Limb (tissue), 2 donors: Measurements from ENCODE around the gene TBC1D22A.
A peak's percentile ranks its signal among the peaks of the same experiment; 100 is the strongest.

Experiments
- DNase-seq, 2 donors: peaks; one replicate each; pipeline ENCODE4 v3.0.0-alpha.2; 2016; ENCODE audit errors: extremely low spot score in 2 of 2

The TBC1D22A gene

DNA sequence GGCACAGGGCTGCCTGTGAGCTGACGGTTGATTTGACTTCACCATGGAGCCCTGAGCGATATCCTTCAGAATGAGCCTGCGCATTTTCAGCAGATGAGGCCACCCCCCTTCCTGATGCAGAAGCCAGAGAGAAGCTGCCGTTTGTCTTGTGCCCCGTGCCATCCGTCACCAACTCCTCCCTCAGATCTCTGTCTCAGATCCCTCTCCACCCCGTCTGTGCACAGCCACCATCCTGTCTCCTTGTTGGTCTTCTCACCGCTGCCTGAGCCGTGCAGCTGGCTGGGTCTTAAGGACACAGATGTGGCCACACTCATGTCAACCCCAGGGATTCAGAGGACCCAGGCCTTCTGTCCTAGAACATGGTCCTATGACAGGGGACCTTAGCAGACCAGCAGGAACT, 293.9 kb downstream of the TBC1D22A start:
- DNase-seq: no peak

DNA sequence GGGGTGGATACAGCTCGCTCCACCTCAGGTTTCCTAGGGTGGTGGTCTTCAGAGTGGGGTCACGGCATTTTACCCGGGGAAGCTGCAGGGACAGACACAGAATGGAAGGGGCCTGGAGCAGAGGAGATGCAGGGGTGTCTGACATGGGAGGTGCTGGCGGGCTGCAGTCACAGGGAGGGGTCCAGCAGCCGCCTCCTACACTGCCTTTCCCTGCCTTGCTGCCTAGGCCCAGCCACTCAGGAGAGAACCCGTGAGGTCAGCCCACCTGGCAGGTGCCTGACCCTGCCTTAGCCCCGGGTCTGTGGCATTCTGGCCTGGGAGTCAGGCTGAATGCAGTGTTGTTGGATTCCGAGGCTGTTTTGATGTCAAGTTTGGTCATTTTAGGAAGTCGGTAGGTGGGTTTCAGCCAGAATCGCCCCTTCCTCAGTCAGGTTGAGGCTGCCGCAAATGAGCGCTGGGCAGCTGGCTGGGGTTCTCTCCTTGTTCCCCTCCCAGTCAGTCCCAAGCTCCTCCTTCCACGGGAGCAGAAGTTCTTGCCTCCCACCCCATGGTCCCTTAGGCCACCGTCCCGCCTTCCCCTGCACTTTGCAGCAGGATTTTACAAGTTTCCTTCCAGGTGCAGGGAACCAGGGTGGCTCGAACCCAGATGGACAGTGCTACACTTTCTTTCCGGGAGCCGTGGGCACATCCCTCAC, 294.5 kb downstream of the TBC1D22A start:
- DNase-seq: no peak

DNA sequence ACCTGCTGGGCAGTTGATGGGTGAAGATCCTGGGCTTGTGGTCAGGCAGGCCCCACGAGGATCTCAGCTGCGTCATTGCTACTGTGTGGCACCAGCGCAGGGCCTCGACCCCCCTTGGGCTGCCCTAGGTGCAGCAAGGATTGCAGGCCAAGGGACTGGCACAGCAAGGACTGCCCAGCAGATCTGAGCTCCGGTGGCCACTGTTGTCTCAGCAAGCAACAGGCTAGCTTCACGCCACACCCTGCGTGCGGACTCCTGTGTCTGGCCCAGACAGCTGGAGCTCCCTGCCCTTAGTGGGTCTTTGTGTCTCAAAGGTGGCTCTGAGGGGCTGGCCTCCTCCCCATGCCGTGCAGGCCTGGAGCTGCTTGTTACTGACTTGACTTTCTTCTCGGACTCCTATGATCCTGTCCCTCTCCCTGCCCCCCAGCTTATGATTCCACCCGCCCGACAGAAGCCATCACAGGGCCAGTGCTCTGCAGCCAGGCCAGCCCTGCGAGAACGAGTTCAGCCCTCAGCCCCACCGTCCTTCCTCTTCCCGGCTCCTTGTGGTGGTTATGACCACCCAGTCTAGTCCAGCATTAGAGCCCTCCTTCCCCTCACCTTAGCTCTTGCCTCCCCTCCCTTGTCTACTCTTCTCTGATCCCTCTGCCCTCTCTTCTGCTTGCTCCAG, 295.6 kb downstream of the TBC1D22A start:
- DNase-seq: peak in 1 of 2 donors; percentile 17

DNA sequence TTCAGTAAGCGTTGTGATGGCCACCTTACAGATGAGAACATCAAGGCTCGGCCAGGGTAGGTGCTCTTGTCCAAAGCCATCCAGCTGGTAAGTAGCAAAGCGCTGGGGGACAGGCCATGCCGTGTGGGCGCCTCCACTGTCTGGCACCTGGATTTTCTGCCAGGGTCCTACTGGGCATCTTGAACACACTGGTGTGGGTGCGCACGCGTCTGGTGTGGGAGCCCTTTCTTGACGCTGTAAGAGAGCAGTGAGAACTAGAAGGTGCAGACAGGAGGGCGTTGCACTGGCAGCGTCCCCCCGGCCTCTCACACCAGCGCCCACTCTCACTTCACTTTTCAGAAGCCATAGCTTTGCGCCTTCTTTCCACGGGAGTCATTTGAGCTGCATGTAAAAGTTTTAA, 296.6 kb downstream of the TBC1D22A start:
- DNase-seq: peak in 1 of 2 donors; percentile 19

DNA sequence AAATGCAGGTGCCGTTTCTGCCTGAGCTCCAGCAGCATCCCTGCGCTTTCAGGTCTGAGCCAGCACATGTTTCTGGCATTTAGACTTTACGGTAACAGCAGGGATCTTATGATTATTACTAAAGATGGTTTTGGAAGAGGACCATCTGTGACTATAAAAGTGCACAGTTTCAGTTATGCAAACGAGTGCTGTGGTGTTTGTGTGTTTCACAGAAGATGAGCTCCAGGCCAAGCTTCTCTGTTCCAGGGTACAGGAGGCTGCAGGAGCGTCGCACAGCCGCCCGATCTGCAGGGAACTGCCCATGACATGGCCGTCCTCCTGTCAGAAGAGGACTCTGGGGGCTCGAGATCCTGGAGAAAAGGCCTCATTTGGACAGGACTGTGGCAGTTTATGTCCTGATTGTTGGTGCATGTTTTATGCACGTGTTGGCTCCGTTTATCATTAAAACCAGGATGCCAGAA, 297.3 kb downstream of the TBC1D22A start:
- DNase-seq: peak; percentile 23 to 30

DNA sequence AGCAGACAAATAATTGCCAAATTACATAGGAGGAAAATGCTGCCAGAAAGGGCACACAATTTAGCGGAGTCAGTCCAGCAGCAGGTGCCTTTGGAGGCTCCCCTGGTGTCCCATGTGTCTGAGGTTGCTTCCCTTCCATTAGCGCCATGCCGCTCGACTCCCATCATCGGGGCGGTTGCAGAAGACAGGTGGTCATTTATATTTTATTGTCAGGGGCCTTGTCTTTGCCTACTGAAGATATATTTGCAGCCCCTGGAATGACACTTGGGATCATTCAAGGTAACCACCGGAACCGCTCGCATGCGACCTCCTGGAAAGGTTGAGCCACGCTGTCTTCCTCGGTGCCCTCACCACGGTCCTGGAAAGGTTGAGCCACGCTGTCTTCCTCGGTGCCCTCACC, 298.3 kb downstream of the TBC1D22A start:
- DNase-seq: no peak

DNA sequence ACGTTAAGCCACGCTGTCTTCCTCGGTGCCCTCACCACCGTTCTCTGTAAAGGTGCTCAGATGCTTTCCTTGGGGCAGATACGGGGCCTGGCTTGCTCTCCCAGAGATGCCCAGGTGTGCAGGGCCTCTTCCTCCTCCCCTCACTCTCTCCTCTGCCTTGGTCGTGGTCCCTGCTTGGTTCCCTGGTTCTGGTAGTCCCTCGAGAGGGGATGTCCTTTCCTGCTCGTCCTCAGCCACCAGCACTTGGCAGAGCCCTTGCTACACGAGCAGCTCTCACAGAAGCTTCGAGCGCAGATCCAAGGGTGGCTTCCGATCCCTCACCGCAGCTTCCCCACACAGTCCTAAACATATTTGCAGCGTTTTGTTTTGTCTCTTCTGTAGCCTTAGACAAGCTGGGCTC, 298.8 kb downstream of the TBC1D22A start:
- DNase-seq: no peak

DNA sequence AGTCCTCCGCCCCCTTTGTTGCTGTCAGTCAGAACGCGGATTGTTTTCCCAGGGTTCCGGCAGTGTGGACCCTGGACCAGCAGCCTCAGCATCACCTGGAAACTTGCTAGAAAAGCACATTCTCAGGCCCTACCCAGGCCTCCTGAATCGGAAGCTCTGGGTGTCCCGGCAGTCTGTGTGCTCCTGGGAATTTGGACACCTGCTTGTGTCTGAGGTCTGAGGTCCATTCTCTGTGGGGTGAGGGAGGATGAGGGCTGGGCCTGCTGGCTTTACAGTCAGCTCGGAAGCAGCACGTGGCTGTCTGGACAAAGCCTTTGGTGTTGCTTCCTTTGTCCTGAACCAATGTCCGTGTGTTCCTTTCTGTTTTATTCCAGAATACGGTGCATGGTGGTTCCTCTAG, 299.7 kb downstream of the TBC1D22A start:
- DNase-seq: no peak

DNA sequence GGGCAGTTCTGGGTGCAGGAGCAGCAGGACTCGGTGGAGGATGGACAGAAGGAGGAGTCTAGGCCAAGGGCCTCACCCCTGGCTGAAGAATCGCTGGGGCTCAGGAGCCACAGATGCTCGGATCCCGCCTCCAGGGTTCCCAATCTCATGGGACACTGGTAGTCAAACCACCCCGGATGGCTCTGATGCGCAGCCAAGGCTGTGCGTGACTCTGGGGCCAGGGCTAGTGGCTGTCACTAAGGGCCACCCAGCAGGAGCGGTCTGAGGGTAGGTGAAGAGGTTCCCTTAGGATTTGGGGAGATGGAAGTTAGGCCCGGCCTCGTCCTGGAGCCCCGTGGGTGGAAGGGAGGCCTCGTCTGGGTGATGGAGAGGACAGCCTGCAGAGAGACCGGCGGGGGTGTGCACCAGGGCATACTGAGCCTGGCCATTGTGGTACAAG, 300.6 kb downstream of the TBC1D22A start:
- DNase-seq: no peak

DNA sequence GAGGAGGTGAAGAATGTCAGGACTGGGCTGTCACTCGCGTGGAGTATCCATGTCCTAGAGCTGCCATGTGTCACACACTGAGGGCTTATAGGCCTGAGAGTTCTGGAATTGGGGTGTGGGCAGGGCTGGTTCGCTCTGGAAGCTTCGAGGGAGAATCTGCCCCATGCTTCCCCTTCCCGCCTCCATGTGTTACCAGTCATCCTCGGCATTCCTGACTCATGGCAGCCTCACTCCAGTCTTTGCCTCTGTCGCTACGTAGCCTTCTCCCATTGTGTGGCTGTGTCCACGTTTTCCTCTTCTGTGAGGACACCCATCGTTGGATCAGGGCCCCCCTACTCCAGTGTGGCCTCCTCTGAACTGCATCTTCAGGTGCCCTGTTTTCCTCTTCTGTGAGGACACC, 301.2 kb downstream of the TBC1D22A start:
- no peak for DNase-seq

DNA sequence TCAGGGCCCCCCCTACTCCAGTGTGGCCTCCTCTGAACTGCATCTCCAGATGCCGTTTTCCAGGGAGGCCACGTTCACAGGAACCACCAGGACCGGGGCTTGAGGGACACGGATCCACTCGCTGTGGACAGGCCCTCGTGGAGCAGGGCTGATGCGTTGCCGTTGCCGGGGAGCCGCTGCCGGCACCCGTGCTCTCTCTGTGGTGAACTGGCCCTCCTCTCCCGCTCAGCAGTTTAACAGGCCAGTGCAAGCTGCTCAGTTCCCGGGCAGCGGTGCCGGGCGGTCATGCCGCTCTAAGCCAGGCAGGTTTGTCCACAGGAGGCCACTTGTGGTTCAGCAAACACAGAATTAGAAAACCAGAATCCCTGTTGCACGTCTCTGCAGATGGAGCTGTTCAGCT, 301.6 kb downstream of the TBC1D22A start:
- DNase-seq: no peak

DNA sequence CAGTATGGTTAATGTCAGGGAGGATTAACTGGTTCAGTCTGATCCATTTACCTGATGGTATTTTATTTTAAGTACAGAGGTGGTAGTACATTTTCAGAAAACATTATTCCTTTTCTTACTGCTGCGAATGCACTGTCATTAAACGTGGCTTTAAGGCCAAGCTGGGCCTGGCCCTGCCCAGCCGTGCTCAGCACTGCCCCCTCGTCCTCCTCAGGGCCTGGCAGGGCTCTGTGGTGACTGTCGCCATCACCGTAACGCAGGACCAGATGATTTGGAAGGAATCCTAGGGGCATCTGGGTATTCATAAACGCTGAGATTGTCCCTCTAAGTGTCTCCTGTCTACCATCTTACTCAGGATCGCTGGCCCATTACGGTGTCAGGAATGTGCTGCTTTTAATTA, 302.0 kb downstream of the TBC1D22A start:
- DNase-seq: no peak

DNA sequence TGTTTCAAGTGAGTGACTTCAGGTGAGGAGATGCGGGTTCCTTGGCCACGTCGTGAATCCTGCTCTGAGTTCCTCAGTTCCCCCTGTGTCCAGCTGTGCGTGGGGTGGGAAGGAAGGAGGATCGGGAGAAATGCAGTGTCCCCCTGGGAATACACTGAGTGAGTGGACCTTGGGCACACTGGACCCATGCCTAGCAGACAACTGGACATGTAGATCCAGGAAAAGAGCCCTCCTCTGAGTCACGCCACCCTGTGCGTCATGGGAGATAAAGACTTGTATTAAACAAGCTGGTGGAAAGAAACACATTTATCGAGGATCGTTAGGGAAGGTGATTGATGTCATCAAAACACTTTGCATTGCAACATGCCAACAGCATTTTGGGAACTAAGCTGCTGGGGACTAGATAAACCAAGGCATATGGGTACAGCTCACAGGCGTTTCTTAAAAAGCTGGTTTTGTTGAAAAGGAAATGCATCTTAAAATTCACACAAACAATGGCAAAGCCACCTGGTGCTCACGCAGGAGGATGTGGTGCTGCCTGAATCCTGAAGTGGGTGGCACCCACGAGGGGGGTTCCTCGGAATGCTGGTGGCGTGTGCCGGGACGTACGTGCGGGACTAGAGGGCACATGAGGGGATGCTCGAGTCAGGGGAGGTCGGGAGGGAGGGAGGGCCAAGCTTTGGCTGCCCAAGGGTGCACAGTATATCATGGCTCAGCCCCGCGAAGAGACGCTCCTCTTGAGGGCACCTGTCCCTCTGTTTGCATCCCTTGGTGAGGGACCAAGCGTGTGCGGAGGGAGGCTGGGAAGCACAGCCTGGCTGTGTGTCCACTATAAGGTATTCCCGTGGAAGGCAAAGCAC, 303.5 kb downstream of the TBC1D22A start:
- DNase-seq: no peak

DNA sequence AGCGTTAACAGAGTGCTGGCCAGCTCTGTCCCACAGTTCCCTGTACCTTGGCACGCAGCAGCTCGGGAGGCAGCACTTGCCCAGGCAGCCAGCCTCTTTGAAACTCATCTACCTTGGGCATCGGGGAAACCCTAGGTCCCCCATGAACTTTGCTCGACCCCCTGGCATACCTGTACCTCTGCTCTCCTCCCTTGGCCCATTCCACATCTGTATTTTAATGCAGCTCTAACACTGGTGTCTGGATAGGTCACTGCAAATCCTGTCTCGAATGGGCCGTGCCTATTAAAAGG, 304.1 kb downstream of the TBC1D22A start:
- DNase-seq: no peak

DNA sequence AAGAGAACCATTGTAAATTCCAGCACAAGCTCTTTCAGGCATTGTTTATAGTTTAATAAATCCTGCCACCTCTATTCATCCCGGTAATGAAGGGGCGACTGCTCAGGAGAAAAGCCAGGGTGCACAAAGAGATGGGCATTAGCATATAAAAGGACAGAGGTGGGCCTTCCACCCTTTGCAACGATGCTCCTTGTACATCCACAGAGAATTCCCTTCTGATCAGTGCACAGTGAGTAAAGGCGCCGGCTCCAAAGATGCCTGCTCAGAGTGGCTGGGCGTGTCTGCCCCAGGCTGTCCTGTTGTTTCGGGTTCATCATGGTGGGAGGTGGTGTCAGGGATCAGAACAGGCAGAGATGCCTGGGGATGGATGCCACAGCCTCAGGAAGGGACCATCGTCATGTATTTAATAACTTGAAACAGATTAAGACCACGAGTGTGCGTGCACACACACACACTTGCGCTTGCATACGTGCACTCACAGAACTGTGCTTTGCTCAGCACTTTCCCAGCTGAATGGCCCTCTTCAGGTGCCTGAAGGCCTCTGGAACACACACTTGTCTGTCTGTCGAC, 305.0 kb downstream of the TBC1D22A start:
- DNase-seq: no peak

DNA sequence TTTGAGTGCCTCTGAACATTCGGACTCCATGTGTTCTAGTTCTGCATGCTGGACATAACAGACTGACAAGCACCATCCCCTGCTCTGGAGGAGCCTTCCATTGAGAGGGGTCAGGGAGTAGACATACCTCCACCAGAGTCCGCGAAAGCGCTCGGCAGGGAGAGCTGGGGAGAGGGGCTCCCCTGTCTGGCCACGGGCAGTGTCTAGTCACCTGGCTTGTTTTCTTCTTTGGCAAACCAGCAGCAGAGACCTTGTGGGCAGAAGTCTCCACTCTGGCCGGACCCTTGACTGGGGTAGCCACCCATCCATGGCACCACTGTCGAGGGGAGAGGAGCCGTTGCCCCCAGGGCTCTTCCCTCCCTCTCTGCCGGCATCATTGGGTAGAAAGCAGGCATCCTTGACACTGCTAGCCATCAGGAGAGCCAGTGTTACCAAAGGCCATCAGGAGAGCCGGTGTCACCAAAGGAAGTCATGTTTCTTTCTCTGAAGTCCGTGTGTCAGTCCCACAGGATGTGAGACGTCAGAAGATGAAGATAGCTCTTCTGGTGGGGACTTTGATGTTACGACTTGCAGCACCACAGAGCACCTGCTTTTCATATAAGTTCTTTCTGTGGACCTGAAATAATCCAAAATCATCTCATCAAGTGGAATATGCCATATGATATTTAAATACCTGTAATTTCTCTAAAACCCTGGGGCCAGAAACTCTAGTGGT, 305.6 kb downstream of the TBC1D22A start:
- no peak for DNase-seq

DNA sequence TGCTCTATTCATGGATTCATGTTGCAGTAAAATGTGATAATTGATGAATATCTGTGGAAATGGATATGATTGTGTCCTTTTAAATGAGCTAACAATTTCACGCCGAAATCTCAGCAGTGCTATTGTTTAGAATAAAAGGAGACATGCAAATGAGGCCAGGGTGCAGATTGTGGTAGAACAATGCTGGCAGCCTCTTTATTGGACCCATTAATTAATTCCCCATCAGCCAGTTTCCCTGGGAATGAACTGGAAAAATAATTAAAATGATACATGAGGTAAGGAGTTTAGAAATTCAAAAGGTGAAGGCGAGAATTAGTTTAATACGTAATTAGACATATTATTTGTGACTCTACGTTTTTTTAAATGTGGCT, 306.2 kb downstream of the TBC1D22A start:
- no peak for DNase-seq

DNA sequence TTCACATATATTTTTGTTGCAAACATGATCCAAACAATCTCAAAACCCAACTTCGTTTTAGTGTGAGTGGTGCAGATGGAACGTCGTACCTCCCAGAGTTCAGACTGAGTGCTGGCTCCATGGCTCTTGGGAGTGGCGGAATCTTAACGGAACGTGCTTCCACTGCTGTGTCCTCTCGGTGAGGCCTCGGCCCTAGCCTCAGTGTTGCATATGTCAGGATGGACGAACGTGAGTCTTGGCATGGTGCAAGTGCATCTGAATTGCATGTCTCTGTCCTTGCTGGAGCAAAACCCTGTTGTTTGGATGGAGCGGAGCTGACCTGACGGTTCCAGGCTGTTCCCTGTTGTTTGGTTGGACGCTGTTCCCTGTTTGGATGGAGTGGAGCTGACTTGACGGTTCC, 306.8 kb downstream of the TBC1D22A start:
- DNase-seq: no peak

DNA sequence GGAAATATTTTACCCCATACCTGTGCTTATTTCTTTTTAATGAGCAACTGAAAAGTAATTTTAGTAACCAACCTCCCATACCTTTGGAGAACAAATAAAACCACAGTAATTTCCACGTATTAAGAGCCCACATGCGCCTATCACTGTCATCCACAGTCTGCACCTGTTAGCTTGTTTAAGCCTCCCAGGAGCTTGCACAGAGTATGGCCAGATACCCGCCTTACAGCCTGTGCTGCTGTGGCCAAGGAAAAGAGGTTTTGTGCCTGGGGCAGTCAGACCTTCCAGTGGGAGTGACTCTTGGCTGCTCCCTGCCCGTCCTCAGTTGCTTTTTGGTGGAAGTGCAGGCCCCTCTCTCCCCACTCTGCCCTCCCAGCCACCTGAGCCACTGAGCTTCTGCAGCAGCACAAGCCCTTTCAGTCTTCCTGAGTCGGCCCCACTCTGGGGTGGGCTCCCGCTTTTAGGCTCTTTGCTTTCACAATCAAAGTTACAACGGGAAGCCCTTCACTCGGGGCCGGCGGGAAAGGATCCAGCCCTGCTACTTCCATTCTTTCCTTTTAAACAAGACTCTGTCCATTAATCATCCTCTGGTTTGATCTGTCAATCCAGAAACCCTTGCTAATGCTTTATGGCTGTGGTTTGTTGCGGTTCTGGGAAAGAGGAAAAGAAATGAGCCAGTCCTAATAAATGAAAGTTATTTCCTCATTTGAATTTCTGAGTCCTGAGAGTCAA, 308.8 kb downstream of the TBC1D22A start:
- no peak for DNase-seq

DNA sequence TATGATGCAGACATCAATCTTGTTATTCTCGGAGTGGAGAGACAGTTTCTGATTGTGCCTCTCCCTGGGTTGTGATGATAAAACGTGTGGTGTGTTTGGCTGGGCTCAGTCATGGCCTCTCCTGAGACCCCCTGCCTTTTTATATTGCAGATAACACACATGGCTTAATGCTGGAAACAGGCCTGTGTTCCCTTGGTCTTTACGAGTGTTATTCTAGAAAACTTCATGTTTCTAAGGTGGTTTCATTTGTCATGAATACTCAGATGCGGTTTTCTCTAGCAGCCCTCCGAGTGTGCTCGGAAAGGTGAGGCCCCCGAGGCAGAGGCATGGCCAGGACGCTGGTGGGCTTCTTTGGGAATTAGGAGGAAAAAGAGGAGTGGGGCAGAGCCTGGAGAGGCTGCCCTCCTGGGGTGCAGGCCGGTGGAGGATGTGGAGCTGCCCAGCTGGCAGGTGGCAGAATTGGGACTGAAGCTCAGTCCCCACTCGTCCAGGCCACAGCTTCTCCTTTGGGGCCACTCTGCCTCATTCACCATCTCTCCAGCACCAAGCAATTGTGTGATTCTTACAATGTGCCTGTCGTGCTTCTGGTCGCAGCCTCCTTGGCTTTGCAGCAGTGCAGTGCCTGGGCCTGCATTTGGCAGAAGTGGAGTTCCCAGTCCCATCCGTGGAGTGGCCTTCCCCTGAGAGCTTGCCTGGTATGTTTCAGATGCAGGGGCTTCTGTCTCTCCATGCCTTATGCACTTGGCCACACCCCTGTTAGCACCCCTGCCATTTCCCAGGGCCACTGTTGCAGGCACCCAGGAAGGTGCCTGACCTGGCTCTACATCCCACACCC, 309.6 kb downstream of the TBC1D22A start:
- DNase-seq: no peak
